ENCODE measurements around the gene OXTR.

OXTR gene

GRCh38 chr3:8767667-8768363 lies 1.6 kb downstream of the OXTR start:
- DNase-seq (ENCODE audit: low spot score), result no peak

DNA sequence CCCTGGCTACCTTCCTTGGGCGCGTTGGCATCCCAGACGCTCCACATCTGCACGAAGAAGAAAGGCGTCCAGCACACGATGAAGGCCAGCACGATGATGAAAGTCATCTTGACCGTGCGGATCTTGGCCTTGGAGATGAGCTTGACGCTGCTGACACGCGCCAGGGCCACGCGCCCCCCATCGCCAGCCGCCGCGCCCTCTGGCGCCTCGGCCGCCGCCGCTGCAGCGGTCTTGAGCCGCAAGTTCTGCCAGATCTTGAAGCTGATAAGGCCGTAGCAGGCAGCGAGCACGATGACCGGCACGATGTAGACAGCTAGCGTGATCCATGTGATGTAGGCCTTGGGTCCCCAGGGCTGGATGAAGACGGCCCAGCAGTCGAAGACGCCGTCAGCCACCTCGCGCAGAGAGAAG lies 2.2 kb downstream of the OXTR start:
- DNase-seq (ENCODE audit: low spot score), result no peak

DNA sequence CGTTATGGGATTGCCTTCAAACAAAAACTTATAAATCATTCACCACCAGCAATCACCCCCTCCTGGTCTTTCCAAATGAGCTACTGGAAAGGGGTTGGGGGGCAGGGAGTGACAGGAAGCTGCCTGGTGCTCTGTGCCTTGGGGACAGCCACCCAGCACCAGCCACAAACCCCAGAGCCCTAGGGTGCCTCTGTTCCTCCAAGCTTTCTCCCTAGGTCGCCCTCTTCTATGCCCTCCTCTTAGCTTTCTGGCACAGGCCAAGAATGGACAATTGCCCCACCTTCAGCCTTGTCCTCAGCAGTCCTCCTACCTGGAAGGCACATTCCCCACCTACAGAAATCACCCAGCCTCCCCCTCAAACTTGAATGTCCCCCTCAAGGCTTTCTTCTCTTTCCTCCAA lies 3.3 kb downstream of the OXTR start:
- DNase-seq (ENCODE audit: low spot score), result no peak

- no peak for DNase-seq (ENCODE audit: low spot score)
Observed at GRCh38 chr3:8765528-8765927, 3.9 kb downstream of the OXTR start.

DNA sequence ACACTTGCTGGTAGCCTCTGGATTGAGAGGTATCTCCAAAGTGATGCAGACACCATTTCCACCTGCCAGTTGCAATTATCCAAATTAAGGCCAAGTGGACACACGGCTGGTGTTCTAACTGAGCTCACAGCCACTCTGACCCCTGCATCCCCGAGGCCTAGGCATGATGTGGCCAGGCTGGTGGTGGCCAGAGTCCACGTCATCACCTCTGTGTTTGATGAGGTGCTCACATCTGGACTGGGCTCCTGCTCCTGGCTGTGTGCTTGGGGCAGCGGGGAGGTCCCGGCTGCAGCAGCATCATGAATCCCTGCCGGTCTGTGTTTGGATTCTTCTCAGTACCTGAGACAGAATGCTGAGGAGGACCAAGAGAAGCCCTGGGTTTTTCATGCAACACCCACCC lies 4.9 kb downstream of the OXTR start:
- DNase-seq (ENCODE audit: low spot score), result peak; percentile 44

DNA sequence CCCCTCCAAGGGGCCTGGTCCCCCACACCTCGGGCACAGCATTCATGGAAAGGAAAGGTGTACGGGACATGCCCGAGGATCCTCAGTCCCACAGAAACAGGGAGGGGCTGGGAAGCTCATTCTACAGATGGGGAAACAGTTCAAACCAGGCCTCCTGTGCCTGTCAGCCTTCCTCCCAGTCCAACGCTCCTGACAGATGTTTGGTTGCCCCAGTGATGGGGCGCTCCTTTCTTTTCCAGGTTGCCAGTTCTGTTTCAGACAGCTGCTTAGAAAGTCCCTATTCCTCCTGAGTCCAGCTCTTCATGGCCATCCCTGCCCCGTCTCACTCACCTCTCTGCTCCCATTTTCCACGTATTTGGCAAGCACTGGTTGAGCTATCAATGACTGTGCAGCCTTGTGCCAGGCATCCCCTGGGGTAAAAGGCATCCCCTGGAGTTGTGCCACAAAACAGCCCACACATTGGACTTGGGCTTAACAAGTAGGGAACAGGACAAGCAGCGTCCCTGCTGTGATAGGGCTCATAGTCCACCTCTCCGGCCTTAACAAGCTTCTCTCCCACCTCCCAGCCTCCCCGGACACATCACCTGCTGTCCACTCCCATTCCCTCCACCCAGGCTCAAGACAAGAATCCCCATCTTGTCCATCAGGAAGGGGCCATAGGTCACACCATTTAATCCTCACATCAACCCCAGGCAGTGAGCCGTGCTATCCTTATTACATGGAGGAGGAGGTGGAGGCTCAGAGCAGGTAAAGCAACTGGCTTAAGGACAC lies 6.6 kb downstream of the OXTR start:
- DNase-seq (ENCODE audit: low spot score), result no peak

GRCh38 chr3:8761866-8762265 lies 7.5 kb downstream of the OXTR start:
- DNase-seq (ENCODE audit: low spot score), result no peak

DNA sequence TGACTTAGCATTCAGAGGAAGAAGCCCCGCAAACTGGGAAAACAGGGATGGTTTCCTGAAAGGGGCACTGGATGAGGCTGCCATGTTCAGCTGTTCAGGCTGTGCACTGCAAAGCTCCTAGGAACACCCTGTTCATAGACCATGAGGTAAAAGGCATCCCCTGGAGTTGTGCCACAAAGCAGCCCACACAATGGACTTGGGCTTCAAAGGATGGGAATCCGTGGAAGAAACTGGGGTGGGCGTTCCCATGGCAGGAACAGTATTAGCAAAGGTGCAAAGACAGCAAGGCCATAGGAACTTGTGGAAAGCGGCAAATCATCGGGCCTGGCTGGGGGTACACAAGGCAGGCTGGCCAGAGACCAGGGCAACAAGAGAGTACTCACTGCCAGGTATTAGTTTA lies 8.9 kb downstream of the OXTR start:
- DNase-seq (ENCODE audit: low spot score), result no peak

GRCh38 chr3:8760091-8760490 lies 9.3 kb downstream of the OXTR start:
- no peak for DNase-seq (ENCODE audit: low spot score)

GRCh38 chr3:8759038-8759707 lies 10.2 kb downstream of the OXTR start:
- DNase-seq (ENCODE audit: low spot score), result no peak

GRCh38 chr3:8757551-8758518 lies 11.6 kb downstream of the OXTR start:
- DNase-seq (ENCODE audit: low spot score), result no peak

DNA sequence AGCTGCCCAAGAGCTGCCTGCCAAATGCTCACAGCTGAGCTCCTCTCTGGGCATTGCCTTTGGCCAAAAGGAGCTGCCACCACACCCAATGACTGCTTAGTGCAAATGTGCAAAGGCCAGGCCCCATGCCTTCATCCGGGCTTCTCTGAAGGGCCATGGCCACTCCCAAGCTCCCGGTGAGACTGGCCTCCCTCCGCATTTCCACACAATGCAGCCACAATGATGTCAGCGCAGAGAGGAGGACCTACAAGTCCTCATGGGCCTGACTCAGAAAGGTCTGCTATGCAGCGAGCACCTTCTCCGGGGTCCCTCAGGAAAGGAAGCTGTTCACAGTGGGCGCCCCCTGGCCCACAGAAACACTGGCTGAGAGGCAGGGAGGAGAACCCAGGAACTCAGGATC lies 12.7 kb downstream of the OXTR start:
- DNase-seq (ENCODE audit: low spot score), result no peak

DNA sequence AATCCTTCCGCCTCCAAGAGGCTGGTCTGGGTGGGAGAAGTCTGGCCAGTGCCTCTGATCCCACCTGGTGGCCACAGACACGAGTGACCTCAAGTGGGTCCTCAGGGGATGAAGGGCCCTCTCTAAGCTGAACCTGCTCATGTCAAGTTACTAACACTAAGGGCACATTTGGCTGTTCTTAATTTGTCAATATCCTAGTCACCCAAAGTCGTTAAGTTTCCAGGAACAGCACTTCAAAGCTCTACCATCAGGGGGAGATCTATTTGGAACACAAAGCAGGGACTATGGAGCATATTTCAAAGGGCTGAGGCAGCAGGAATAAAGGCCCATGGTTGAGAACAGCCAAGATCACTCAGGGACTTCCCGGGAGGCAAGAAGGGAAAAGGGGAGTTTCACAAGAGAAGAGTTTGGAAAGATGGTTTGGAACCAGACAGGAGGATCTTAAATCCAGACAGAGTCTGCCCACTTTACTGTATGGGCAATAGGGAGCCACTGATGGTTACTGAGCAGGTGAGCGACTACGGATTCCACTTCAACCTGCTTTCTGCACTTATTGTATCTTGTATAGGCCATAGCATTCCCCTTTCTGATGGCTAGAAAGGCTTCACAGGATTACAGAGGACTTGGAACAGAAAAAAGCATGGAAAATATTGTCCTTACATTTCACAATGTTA lies 13.7 kb downstream of the OXTR start:
- DNase-seq (ENCODE audit: low spot score), result no peak

GRCh38 chr3:8755097-8755496 lies 14.3 kb downstream of the OXTR start:
- DNase-seq (ENCODE audit: low spot score), result no peak

DNA sequence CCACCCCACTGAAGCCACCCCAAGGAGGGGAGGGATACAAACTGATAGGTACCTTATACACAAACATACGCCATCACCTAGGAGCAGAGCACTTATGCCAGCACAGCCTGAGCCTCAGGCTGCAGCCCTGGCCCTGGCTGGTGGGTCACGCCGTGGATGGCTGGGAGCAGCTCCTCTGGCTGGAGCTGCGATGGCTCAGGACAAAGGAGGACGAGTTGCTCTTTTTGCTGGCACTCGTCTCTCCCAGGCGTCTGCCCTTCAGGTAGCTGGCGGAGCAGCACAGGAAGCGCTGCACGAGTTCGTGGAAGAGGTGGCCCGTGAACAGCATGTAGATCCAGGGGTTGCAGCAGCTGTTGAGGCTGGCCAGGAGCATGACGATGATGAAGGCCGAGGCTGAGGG lies 16.6 kb downstream of the OXTR start:
- no peak for DNase-seq (ENCODE audit: low spot score)

DNA sequence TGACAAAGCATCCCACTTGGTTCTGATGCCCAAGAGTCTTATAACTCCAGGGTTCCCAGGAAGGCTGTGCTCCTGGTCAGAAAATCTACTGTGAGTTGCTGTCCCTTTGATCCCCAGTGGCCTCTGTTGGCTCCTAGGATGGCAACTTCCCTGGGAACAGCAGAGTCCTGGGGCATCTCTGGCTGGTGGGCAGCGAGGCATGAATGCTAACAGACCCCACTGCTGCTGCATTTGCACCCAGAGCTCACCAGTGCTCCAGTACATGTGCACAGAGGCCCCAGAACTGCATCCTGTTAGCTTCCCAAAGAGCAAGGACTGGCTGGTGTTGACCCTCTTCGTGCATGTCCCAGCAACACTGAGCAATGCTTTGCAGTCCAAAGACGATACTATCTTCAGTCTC lies 20.1 kb downstream of the OXTR start:
- no peak for DNase-seq (ENCODE audit: low spot score)

GRCh38 chr3:8746780-8747345 lies 22.6 kb downstream of the OXTR start:
- DNase-seq (ENCODE audit: low spot score), result no peak

GRCh38 chr3:8745619-8746370 lies 23.6 kb downstream of the OXTR start:
- no peak for DNase-seq (ENCODE audit: low spot score)

- DNase-seq (ENCODE audit: low spot score), result peak; percentile 62
Observed at GRCh38 chr3:8743911-8744310, 25.5 kb downstream of the OXTR start.

GRCh38 chr3:8743021-8743601 lies 26.3 kb downstream of the OXTR start:
- DNase-seq (ENCODE audit: low spot score), result no peak

Measured in SK-N-DZ (cell line).